Calu3 (cell line): ENCODE measurements around the gene DNER. TPM values are rescaled to one million over a fixed set of nuclear protein-coding genes. Genes with fewer than 3 reads are reported as not detected.

Experiments
- BruUV-seq: library from RNA; stranded (reverse); fragments of 400-500 nt; replicated peaks from 2 replicates; lab custom pipeline; 2021; lab: Mats Ljungman, UMichigan
- CTCF ChIA-PET: fragments of 300-600 bp; sonication (Branson Sonifier 250); formaldehyde crosslinking; loops from one replicate; lab custom pipeline; 2022; ENCODE audit warnings: antibody characterized with exemption; lab: Charles Lee
- DNase-seq: peaks from one replicate; pipeline ENCODE4 v3.0.0; 2022
- H3K27ac Mint-ChIP-seq: one replicate; pipeline ENCODE4 v1.8.0; 2022; ENCODE audit warnings: mixed read lengths; ENCODE audit not compliant: unreplicated experiment
- H3K27me3 Mint-ChIP-seq: one replicate; pipeline ENCODE4 v1.8.0; 2022; ENCODE audit warnings: mixed read lengths; ENCODE audit not compliant: unreplicated experiment
- H3K36me3 Mint-ChIP-seq: one replicate; pipeline ENCODE4 v1.8.0; 2022; ENCODE audit warnings: mild to moderate bottlenecking, moderate library complexity, mixed read lengths; ENCODE audit not compliant: insufficient read depth, unreplicated experiment
- H3K4me1 Mint-ChIP-seq: one replicate; pipeline ENCODE4 v1.8.0; 2022; ENCODE audit warnings: mild to moderate bottlenecking, low read depth, mixed read lengths; ENCODE audit not compliant: unreplicated experiment
- H3K4me3 Mint-ChIP-seq: one replicate; pipeline ENCODE4 v1.8.0; 2022; ENCODE audit warnings: mild to moderate bottlenecking, low read depth, moderate library complexity, mixed read lengths; ENCODE audit not compliant: unreplicated experiment
- H3K9me3 Mint-ChIP-seq: one replicate; pipeline ENCODE4 v1.8.0; 2022; ENCODE audit warnings: low read depth, mixed read lengths; ENCODE audit not compliant: unreplicated experiment
- intact Hi-C: fragments of 100-400 bp; cut with micrococcal nuclease; formaldehyde crosslinking; loops from one replicate; pipeline ENCODE4 v1.10.0; 2022; ENCODE audit not compliant: unreplicated experiment
- total RNA-seq: library from RNA; stranded (reverse); gene quantifications from 2 replicates; pipeline ENCODE4 v1.2.3, GENCODE V29; 2022
- TF ChIP-seq, protein P1 (sequence below): fragments of 200-600 bp; IDR thresholded peaks from one replicate; pipeline ENCODE4 v1.8.0; 2022; ENCODE audit warnings: antibody characterized with exemption; ENCODE audit not compliant: unreplicated experiment

The DNER gene
- total RNA-seq, 1 experiment from 2014 or later = 1.1 TPM

GRCh38 chr2:229447227-229447626 lies 267.1 kb downstream of the DNER start:
- Mint-ChIP-seq H3K27ac (no peak overlapping the region), H3K27me3 (no peaks in the 10 kb centered on the region), H3K4me1 (peaks cover 17% of the 10 kb centered on the region), H3K4me3 (no peak overlapping the region), H3K36me3 (no peaks in the 10 kb centered on the region), H3K9me3 (peaks cover 2% of the 10 kb centered on the region)
- TF ChIP-seq, protein P1, sequence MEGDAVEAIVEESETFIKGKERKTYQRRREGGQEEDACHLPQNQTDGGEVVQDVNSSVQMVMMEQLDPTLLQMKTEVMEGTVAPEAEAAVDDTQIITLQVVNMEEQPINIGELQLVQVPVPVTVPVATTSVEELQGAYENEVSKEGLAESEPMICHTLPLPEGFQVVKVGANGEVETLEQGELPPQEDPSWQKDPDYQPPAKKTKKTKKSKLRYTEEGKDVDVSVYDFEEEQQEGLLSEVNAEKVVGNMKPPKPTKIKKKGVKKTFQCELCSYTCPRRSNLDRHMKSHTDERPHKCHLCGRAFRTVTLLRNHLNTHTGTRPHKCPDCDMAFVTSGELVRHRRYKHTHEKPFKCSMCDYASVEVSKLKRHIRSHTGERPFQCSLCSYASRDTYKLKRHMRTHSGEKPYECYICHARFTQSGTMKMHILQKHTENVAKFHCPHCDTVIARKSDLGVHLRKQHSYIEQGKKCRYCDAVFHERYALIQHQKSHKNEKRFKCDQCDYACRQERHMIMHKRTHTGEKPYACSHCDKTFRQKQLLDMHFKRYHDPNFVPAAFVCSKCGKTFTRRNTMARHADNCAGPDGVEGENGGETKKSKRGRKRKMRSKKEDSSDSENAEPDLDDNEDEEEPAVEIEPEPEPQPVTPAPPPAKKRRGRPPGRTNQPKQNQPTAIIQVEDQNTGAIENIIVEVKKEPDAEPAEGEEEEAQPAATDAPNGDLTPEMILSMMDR = no peak
- no peak for DNase-seq
- CTCF ChIA-PET = no interaction called here
- intact Hi-C loops = loop anchor here (2.0 to 5.0 kb wide), 3 partner anchors 38 to 140 kb away; no protein-coding TSS in a partner anchor
- BruUV-seq = no TSS peak

- no TSS peak for BruUV-seq
- Mint-ChIP-seq H3K4me3 (no peak overlapping the region), H3K27ac (peak overlapping the region; percentile 83), H3K36me3 (no peaks in the 10 kb centered on the region), H3K27me3 (no peaks in the 10 kb centered on the region), H3K4me1 (peaks cover 17% of the 10 kb centered on the region), H3K9me3 (no peaks in the 10 kb centered on the region)
- intact Hi-C loops = loop anchor here (2.0 to 5.0 kb wide), 3 partner anchors 38 to 141 kb away; no protein-coding TSS in a partner anchor
- CTCF ChIA-PET = no interaction called here
- TF ChIP-seq, protein P1 = no peak
- no peak for DNase-seq
Measured at GRCh38 chr2:229446350-229446749, 268.0 kb downstream of the DNER start.

- Mint-ChIP-seq H3K27me3 (no peaks in the 10 kb centered on the region), H3K27ac (peak overlapping the region; percentile 83), H3K4me3 (no peak overlapping the region), H3K36me3 (no peaks in the 10 kb centered on the region), H3K9me3 (no peaks in the 10 kb centered on the region), H3K4me1 (peaks cover 17% of the 10 kb centered on the region)
- TF ChIP-seq, protein P1 = no peak
- BruUV-seq = no TSS peak
- intact Hi-C loops = loop anchor here (2.0 to 5.0 kb wide), 3 partner anchors 37 to 142 kb away; no protein-coding TSS in a partner anchor
- DNase-seq = no peak
- CTCF ChIA-PET = interaction anchor here (1.1 kb wide), 1 partner anchor 9 kb away, joined by 4 read pairs; no protein-coding TSS in a partner anchor
Measured at GRCh38 chr2:229445501-229446211, 268.7 kb downstream of the DNER start.

GRCh38 chr2:229445019-229445418 lies 269.3 kb downstream of the DNER start:
- peak overlapping the region; percentile 10 for H3K4me3 Mint-ChIP-seq
- BruUV-seq = no TSS peak
- intact Hi-C loops = loop anchor here (5.0 kb wide), 2 partner anchors 83 to 142 kb away; no protein-coding TSS in a partner anchor
- CTCF ChIA-PET = interaction anchor here (0.8 to 1.1 kb wide), 2 partner anchors 10 to 14 kb away, joined by 4 read pairs; no protein-coding TSS in a partner anchor
- no peaks in the 10 kb centered on the region for H3K36me3 Mint-ChIP-seq
- H3K27me3 Mint-ChIP-seq = no peaks in the 10 kb centered on the region
- TF ChIP-seq, protein P1 = no peak
- DNase-seq = peak; percentile 68
- no peaks in the 10 kb centered on the region for H3K9me3 Mint-ChIP-seq
- H3K27ac Mint-ChIP-seq = peak overlapping the region; percentile 83
- peaks cover 17% of the 10 kb centered on the region for H3K4me1 Mint-ChIP-seq
